HPDE6-E6E7 (cell line): ENCODE results near the gene YIF1A.

Experiments
- DNase-seq: peaks from one replicate; pipeline ENCODE4 v3.0.0; 2011; ENCODE audit warnings: missing footprints; ENCODE audit errors: extremely low spot score

YIF1A gene, protein sequence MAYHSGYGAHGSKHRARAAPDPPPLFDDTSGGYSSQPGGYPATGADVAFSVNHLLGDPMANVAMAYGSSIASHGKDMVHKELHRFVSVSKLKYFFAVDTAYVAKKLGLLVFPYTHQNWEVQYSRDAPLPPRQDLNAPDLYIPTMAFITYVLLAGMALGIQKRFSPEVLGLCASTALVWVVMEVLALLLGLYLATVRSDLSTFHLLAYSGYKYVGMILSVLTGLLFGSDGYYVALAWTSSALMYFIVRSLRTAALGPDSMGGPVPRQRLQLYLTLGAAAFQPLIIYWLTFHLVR

DNA sequence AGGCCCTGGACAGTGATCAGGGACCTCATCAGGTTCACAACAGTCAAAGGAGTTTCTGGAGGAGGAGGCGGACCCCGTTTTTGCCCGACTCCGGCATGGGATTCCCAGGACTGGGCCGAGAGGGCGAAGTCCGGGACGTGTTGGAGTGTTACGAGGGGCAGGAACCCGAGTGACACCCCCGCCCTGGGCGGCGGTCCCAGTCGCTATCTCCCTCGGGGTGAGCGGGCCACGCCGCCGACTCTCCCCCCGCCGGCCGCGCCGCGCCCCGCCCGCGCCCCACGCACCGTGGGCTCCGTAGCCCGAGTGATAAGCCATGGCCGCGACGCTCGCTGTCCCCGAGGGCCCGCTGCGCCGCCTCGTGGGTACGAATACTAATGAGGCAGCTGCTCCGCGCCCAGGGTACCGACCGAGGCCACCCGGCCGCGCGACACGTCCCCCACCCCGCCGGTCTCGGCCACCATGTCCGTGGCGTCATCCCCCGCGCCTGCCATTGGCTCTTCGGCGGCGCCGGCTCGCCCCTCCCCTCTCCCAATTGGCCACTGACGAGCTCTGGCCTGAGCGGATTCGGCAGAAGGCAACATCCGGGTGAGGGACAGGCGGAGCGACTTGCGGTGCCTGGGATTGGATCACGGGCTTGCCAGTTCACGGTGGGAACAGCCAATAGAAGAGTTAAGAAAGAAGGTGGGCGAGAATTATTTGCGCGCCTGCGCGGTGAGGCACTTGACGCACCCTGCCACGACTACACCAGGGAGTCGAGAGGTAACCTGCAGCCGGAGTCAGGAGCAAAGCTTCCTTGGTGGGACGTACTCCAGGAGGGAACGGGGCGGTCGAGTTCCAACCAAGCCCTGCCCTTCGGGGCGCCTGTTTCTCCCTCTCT is at the start of gene YIF1A:
Gene YIF1A, minus strand, starts transcription at position 473 of the 877 bp plus-strand sequence. Its CDS starts 158 bp downstream, at position 315.
- DNase-seq: peak; percentile 100

DNA sequence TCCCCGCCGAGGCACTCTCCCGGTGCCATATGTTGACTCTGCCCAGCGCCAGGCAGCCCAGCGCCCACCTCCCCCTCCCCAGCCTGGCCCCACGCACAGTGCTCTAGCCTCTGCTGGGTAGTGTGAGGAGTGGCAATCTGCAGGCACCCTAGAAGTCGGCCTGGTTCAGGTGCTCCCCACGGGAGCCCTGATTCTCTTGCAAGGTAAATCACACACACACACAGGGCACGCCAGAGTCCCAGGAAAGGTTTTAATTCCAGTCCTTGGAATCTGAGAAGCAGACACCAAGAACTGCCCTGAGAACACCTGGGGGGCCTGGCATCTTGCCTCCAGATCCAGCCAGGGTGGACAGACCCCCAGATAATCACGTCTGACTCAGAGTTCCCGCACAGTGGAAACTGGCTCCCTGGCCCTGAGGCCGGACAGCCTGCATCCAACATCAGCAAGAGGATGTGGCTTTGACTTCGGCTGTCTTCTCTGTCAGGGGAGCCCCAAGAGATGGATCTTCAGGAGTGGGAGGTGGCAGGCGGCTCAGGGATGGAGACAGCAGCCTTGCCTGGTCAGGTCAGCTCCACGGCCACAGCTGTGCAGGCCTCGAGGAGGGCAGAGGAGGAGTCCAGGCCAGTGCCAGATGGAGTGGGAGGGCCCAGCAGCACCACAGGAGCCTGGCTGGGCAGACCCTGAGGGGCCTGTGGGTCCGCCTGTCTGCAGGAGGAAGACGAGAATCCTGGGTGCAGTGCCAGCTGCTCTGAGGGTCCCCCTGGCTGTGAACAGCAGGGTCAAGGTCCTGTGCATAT is 48.4 kb upstream of the YIF1A start:
- no peak for DNase-seq

DNA sequence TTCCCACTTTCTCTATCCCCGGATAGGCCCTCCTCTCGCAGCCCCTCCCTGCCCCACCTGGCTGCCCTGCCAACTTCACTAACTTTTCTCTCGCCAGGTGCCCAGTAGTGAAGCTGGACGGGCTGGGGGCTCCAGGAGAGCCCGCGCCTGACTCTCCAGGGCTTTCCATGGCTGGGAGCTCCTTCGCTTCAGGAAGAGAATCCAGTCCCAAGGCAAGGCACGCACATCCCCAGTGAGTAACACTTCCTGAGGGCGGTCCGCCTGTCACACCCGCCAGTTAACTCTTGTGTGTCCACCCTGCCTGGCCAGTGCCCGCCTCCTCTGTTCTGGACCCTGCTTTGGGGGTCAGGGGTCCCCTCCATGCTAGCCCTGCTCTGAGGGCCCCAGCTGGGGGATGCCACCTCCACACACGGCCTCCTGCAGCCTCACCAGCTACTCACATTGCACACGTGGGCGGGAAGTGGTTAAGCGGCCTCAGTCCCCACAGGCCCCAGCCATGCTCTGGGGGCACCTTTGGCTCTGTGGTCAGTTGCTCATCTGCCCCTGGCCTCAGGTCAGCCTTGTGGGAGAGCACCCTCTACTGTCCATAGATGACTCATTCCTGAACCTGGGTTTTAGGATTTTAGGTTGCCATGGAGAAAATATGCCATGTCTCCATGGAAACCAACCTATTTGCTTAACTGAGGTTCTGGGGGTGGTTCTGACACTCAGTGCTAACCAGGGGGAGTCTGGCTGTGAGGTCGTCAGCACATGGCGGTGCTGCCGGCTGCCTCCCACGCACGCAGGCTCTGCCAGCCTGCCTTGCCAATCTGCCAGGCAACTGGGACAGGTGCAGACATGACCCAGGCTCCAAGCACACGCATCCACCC is 47.5 kb upstream of the YIF1A start, which contains the start of gene RIN1:
Gene RIN1, minus strand, starts transcription at position 201 of the 869 bp plus-strand sequence. Its CDS starts 32 bp downstream, at position 169.
- peak; percentile 91 for DNase-seq

DNA sequence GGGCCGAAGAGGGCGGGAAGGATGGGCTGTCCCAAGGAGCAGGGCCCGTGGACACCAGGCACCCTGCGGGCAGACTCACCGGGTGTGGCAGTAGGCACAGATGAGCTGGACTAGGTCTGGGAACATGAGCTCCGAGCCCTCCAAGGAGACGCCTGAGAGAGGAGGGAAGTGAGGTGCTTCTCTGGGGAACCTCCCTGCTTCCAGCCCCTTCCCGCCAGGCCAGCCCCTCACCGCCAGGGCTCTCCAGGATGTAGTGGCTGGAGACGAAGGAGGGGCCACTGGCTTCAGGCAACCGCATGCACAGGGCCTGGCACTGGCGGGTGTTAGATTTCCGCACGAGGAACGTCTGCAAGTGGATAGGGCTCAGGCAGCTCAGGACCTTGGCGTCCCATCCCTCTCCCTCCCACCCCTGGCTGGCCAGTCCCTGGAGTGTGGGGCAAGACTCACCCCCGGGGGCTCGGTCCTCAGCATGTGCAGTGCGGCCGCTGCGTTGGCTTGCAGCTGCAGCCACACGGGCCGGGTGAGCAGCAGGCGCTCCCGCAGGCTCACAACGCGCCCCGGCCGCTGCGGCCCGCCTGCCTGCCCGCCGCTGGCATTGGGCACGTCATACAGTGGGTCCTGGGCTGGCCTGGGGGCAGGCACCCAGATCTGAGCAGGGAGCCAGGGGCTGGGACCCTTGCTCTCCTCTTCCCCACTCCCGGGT is 46.7 kb upstream of the YIF1A start:
- DNase-seq: no peak

DNA sequence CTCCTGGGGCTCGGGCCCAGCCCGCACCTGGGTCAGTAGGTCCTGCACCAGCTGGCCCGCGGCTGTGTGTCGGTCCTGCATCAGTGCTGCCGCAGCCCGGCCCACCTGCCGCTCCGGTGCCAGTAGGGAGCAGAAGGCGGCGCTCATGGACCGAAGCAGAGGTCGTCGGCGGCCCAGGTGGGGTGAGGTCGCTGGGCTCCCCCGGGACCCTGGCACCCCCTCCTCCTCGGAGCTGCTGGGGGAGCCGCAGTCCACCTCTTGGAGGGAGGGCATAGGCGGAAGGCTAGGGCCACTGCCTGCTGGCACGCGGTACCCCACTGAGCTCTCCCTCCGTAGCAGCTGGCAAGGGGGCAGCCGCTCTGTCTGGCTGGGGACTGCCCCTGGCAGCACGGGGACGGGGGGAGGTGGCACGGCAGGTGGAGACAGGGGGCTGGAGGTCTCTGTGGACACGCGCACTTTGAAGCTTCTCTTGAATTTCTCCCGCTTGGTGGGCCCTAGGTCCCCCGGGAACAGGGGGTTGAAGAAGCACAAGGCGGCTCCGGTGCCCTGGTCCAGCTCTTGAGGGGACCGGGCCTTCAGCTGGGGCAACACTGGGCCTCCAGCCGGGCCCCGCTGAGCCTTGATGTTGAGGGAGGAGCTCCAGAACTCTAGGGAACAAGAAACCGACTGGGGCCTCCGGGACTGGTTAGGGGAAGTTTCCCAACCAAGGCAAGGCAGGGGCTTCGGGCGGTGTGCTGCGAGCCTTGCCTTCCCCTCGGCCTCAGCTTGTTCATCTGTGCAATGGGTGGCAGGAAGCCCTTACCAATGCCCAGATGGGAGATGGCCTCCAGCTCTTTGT is 45.9 kb upstream of the YIF1A start:
- DNase-seq: no peak

DNA sequence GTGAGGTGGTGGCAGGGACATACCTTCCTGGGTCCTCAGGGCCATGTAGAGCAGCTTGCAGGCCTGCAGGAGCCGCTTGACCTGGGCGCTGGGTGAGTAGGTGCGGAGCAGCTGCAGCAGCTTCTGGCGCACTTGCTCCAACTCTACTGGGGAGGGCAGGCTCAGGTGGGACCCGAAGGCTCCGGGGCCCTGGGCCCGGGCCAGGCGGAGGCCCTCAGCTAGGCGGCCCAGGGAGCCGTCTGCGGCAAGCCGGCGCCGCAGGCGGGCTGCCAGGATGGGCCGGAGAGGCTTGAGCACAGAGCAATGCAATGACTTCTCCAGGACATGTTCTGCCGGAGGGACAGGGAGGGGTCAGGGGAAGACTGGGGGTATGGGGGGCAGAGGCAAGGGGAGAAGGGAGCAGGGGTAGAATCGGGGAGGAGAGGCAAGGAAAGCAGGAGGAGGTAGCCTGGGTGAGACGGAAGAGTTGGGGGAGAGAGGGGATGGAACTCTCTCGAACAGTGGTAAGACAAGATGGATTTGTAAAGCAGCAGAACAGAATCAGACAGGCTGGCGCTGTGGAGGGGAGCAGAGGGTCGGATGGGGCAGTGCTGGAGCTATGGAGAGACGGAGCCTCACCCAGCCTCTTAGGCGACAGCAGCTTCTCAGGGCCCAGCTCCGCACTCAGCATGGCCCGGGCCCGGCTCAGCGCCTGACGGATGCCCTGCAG is 45.1 kb upstream of the YIF1A start:
- no peak for DNase-seq

DNA sequence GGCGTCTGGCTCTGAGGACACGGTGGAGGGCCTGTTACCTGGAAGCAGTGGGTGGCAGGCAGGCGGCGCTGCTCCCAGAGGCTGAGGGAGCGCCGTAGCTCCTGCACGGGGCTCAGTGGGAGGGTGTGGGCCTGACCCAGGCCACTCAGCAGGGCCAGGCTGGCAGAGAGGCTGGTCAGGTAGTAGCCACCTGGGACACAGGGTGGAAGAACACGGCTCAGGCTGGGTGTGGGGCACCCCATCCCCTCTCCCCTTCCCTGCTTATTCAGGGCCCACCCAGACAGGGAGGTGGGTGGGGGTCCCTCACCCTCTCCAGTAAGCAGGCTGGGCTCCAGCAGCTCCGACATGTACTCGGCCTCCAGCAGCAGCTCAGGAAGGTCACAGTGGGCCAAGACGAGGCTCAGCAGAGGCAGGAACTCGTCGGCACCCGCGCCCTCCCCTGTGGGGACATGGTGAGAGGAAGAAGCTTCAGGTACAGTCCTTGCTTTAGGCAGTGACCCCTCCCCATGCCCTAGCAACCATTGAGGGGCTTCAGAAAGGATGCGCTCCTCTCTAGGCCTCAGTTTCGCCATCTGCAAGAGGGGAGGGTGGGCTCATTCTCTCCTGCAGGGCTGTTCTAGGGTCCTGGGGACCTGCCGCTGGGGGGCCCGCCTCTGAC is 44.4 kb upstream of the YIF1A start:
- DNase-seq: no peak

DNA sequence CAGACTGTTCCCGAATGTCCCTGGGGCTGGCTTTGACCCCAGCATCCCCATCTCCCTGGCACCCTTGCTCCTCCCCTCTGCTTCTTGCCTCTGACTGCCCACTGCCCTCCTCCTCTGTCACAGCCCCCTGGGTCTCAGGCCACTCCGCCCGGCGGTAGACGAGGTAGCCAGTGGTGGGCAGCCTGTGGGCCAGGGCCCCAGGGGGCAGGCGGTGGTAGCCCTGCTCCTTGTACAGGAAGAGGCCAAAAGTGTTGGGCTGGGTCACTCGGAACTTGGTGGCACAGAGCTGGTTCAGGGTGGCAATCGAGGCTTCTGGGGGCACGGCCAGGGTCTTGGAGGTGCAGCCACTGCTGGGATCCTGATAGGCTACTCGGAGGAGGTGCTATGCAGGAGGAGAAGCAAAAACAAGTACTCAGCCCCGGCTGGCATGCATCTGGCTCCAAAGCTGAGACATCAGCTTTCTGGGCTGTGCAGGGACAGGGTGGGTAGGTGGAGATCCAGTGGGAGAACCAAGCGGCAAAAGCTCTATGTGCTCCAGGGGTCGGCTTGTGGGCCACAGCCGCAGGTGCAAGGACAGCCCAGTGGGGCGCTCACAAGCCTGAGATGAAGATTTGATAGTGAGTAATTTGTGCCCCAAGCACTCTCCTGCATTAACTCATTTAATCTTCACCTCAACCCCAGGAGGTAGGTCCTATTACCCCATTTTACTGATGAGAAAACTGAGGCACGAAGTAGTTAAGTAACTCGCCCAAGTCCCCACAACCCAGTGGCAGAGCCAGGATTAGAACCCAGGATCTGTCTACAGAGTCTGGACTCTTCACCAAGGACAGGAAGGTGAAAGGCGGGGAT is 43.7 kb upstream of the YIF1A start:
- DNase-seq: no peak

DNA sequence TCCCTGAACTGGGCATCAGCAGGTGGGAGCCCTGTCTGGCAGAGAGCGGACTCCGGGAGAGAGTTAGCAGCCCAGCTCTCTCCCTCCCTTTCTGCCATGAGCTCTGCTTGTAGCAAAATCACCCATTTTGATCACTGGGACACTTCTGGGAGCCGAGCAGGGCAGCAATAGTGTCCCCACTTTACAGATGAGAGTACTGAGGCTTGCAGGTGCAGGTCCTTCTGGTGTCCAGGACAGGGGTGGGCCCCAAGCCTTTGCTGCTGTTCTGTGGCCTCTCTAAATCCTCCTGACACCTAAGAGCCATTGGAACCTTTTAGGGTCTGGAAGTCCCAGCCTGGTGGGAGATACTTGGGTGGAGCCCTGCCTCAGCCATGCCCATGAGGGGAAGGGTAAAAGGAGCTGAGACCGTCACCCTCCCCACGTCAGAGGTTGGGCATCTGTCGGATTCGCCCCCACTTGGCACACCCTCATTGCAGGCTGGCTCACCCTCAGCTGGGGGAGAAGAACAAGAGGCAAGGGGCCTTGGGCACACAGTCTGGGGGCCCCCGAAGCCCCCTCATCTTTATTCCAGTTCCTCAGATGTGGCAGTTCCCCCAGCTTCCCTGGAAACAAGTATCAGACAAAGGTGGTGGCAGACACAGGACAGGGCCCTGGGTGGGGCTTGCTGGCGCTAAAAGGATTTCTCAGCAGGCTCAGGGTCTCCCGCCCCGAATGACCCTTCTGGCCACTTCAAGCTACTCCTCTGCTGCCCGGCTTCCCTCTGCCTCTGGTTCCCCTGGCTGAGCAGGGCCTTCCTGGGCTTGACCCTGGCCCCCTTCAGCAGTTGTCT is 42.8 kb upstream of the YIF1A start:
- DNase-seq: no peak

DNA sequence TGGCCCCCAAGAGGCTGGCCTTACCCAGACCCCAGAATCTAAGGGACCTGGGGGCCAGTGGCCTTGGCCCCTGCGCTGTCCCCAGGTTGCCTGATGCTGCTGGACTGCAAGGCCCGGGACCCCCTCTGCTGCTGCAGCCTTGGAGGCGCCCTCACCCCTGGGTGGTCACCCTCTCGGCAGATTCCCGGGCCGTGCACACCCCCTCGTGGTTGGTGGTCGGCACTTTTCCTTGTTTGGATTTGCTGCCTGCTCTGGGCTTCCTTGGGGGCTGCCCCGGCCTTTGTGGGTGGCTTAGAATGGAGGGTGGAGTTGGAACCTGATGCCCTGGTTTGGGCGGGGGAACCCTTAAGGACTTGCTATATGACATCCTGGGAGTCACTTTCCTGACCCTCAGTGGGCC is 42.0 kb upstream of the YIF1A start:
- no peak for DNase-seq

DNA sequence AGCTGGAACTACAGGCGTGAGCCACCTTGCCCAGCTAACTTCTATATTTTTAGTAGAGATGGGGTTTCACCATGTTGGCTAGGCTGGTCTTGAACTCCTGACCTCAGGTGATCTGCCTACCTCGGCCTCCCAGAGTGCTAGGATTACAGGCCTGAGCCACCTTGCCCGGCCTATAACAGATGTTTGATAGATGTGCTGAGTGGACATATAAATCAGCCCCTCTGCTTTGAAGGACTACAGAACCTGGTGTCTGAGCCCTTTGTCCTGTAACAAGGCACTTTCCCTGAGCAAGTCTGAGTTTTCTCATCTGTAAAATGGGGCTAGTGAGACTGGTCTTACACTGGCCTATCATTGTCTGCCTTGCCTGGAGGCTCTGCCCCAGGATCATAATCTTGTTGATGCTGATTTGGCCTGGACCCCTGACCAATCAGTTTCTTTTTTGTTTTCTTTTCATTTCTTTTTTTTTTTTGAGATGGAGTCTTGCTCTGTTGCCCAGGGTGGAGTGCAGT is 40.3 kb upstream of the YIF1A start:
- no peak for DNase-seq

DNA sequence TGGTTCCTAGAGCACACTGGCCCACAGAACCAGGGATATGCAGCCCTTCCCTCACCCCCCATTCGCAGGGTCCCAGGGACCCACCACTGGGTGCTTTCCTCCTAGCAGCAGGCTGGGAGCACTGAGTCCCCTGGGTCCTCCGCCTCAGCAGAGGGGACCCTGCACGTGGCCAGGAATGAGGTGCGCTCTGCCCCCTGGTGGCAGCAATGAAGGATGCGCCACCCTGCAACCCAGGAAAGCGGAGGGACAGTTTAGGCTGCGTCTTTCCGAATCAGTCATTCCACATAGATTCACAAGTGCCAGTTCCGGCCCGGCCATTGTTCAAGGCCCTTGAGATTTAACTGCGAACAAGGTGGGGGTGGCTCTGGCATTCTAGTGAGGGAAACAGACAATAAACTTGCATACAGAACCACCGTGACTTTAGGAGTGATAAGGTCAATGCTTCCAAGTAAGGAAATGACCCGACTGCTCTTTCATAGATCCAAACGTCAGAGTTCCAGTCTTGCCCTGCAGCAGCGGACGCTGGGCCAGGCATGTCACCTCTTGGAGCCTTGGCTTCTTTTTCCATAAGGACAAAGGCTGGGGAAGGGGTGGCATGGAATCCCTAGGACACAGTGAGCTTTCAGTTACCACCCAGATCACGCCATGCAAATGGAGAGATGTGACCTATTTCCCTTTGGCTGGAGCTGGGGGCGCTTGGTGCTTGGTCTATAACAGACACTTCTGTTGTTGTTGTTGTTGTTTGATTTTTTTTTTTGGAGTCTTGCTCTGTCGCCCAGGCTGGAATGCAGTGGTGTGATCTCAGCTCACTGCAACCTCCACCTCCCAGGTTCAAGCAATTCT is 39.6 kb upstream of the YIF1A start:
- no peak for DNase-seq

DNA sequence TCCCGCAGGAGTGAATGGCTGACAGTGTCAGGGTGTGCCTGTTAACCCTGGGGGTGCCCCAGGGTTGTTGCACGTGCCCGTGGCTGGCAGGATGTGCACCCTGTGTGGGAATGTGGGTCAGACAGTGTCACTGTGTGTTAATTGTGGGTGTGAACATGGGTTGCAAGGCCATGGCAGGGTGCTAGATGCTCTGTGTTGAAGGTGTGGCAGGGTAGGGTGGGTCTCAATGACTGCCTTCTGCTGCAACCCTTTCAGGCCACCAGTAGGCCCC is 39.0 kb upstream of the YIF1A start:
- DNase-seq: no peak

DNA sequence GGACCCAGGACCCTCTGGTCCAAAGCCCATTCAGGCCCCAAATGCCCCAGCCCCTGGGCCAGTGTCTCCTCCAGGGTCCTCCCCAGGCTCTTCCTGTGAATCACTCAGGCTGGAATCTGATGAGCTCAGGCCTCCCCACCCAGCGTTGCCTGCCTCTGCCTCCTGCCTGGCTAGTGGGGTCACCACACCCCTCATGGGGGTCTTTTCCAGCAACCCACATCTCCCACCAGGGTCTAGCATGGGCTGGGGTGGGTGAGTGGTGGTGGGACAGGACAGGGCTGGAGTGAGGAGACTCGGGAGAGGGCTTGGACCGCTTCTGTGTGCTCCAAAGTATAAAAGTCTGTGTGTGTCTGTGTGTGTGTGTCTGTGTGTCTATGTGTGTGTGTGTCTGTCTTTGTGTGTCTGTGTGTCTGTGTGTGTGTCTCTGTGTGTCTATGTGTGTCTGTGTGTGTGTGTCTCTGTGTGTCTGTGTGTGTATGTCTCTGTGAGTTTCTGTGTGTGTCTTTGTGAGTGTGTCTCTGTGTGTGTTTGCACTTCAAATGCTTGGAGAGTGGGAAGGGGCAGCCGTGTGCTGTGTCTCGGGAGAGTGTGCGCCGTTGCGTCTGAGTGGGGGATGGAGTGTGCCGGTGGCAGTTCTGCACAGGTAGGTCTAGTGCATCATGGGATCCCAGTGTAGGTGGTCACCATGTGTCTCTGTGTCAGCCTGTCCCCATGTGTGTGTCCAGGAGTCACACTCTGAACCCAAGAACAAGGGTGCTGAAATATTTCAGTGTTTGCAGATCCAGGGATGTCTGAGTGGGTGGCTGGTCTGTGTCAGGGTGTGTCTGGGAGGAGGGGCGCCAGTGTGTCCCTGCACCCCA is 38.5 kb upstream of the YIF1A start:
- no peak for DNase-seq
